LoVo (cell line): ENCODE results near the gene MCMBP.
"Not testable (repeated sequence)": the region's sequence is repeated elsewhere in the genome, so short reads cannot be mapped to it uniquely, and the experiment has no call there.

Source experiments
- DNase-seq: peaks from one replicate; pipeline ENCODE4 v3.0.0-alpha.2; 2016; ENCODE audit warnings: low spot score

Gene MCMBP

DNA sequence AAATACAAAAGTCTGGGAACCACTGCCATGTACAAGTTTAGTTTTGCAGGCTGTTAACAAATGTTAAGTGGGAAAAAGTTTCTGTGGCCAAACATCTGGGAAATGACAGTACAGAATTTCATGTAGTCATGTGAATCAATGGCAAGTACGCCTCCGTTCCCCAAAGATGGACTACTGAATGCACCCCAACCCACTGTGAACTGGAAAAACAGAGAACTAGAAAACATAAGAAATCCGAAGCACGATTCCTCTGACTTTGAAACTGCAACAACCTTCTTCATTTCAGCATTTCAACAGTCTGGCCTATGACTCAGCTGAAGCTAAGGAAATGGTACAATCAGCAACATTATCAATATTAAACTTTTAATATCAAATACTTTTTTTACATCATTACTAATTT, 41.8 kb downstream of the MCMBP start:
- DNase-seq, result no peak

DNA sequence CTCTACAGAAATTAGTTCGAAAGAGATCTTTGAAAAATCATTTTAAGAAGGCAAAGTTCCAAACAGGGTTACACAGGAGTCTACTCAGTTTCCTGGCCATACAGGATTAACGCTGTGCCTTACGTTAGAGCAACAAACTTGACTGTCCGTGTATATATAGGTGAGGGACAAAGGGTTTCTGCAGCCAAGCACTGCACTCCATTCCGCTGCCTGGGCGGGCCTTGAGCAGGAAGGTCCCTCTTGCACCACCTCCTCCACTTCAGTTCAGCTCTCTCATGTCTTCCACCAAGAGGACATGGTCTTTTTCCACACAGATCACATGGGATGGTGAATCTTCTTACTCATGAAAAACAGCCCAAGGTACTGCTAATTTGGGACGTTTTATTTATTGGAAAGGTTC, 43.2 kb downstream of the MCMBP start:
- DNase-seq, result no peak

DNA sequence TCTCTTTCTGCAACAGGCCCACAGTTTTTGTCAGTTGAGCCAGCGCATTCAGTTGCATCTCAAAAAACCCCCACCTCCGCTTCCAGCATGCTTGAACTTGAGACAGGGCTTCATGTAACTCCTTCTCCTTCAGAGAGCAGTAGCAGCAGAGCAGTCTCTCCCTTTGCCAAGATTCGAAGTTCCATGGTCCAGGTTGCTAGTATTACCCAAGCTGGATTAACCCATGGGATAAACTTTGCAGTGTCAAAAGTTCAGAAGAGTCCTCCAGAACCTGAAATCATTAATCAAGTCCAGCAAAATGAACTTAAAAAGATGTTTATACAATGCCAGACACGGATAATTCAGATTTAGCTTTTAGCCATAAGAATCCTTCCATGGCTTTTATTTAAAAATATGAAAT, 45.2 kb downstream of the MCMBP start:
- DNase-seq, result no peak

DNA sequence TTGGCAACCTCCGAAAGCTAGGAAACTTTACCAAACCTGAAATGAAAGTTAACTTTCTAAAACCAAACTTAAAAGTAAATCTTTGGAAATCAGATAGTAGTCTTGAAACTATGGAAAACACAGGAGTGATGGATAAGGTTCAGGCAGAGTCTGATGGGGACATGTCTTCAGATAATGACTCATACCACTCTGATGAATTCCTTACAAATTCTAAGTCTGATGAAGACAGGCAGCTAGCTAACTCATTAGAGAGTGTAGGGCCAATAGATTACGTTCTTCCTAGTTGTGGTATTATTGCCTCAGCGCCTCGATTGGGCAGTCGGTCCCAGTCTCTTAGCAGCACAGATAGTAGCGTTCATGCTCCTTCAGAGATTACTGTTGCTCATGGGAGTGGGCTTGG, 45.9 kb downstream of the MCMBP start:
- DNase-seq, result no peak

DNA sequence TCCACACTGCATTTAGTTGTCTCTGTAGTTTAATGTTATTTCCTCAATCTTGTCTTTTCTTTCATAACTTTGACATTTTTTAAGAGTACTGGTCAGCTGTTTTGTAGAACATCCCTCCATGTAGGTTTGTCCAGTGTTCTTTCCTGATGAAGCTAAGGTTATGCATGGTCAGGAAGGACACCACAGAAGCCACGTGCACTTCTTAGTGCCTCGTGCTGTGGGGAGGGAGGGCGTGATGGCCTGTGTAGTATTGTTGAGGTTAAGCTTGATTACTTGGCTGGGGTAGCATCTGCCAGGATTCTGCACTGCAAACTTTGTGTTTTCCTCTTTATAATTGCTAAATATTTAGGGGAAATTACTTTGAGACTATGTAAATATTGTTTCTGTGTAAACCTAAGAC, 48.3 kb downstream of the MCMBP start:
- DNase-seq, result no peak

DNA sequence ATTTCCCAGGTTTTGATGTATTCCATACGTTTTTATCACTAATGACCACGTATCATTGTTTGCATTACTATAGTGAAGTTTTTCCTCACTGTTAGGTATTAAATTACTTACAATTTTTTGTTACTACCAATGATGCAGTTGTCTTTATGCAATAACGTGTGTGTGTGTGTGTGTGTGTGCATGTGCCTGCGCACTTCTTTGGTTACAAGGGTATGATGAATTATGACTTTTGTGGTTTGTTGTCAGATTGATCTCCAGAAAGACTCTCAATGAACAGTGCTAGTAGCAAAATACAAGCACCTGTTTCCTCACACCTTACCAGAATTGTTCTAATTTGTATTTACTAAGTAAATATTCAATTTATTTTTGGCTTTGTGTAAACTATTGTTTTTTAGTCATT, 51.5 kb downstream of the MCMBP start:
- DNase-seq, result no peak

DNA sequence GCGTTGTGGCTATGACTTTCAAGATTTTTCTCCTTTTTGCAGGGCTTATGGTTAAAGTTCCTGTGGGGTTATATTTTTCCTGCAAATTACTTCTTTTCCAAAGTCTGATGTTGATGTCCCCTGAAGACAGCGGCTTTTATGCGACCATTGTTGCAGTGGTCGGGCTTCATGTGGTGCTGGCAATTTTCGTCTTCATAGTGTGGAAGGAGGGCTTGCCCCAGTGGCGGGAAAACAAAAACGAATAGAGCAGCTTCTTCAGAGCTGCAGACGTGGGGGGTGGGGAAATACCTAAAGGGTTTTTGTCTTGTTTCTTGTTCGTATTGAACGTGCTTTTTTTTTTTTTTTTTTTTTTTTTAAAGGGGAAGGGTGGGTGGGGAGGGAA, 53.8 kb downstream of the MCMBP start:
- DNase-seq, result no peak

DNA sequence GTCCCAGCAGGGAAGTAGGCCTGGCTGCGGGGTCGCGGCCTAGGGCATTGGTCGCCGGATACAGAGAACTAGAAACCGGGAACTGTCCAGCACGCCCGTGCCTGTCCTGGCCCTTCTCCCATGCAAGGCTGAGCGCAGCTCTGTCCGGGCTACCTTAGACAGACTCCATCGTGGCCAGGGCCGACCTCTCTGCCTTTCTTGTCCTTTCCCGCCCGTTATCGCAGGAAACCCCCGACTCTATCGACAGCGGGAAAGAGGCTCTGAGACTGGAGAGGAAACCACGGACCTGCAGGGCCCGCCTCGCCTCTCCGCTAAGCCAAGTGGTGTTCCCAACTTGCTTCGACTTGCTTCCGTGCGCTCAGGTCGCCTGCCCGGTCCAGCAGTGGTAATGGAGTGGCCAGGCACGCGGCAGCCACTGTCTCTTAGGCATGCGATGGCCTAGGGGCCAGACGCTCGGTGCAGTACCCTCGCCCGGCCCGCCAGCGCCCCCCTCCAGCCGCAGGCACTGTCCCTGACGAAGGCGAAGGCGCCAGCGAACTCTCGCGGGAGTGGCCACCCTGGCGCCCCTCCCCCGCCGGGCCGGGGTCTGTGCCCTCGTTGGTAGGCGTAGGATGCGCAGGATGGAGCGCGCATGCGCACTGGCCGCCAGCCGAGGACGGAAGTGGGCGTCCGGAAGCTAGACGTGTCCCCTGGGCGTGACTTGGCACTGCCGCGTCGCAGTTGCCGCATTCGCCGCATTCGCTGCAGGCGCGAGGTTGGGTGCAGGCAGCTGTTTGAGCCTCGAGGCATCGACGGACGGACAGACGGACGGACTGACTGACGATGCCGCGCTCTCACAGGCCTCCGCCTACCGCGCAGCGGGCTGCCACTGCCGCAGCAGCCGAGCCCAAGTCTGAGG, 54.4 kb downstream of the MCMBP start:
- DNase-seq, result no peak

DNA sequence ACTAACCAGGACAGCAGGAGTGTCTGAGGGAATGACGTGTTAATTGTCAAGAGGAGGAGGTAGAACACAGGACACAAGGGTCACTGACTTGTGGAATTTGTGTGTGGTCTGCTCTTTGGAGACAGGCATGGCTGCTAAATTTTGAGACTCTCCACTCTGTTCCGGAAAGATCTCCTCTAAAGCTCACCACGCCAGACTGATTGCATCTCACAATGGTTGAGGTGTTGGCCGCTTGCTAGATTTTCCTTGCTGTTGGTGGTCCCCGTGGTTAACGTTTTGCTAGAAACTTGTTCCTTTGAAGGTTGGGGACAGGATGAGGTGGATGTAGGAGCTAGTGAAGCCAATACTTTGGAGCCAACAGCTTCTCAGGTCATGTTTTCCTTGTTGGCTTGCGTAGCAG, 57.0 kb downstream of the MCMBP start:
- DNase-seq, result no peak

DNA sequence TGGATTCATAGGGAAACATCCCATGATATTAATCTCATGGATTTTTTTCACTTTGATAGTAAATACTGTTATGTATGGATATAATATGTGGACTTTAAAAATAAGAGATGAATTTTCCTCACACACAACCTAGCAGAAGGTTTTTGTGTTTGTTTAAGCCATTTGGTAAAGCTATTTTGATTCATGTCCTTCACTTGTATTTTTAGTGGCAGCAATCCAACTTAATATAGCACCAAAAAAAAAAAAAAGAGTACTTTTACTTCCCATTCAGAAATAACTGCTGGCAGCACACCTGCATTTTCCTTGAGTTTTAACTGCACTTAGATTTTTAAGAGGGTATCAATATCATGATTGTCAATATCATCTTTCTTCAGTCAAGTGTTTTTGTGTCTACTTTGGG, 60.0 kb downstream of the MCMBP start:
- DNase-seq, result no peak

DNA sequence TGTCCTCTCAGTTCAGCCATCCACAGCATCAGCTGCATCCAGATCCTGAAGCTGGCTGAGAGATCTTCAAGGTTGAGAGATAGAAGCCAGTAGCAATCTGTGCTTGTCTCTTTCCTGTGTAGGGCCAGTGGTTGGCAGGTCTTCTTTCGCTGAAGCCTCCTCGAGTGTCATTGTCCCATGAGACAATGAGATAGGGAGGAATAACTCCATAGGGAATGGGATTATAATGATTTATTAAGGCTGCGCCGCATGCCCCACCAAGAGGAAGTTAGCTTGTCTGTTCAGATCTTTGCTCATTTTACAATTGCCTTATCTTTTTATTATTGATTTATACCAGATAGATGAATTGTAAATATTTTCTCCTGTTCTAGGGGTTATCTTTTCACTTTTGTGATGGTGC, 61.5 kb downstream of the MCMBP start:
- DNase-seq, result no peak

DNA sequence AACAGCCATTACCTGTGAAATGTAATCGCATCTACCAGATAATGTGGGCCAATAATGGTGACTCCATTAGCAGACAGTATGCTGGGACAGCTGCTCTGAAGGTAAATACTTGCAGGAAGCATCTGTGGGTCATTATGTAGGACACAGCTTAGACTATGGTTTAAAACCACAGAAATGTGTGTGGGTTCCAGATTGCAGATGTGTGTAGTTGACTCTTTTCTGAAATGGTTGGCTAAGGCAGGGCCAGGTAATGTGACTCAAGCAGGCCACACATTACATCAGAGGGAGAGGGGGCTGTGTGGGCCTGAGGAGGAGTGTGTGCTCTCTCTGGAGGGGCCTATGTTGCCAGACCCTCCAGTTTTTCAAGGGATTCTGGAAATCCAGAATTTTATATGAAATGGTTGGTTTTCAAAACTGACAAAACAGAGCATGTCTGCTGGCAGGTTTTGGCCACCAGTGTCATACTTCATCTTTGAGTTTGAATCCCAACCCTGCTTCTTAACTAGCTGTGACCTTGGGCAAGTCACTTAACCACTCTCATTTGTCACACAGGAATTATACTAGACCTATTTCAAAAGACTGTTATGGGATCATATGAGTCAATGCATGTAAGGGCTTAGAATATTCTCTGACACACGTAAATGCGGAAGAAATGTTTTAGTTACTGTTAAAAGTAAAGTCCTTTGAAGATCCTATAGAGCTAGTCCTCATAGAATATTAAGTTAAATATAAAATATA, 64.5 kb downstream of the MCMBP start:
- no peak for DNase-seq

DNA sequence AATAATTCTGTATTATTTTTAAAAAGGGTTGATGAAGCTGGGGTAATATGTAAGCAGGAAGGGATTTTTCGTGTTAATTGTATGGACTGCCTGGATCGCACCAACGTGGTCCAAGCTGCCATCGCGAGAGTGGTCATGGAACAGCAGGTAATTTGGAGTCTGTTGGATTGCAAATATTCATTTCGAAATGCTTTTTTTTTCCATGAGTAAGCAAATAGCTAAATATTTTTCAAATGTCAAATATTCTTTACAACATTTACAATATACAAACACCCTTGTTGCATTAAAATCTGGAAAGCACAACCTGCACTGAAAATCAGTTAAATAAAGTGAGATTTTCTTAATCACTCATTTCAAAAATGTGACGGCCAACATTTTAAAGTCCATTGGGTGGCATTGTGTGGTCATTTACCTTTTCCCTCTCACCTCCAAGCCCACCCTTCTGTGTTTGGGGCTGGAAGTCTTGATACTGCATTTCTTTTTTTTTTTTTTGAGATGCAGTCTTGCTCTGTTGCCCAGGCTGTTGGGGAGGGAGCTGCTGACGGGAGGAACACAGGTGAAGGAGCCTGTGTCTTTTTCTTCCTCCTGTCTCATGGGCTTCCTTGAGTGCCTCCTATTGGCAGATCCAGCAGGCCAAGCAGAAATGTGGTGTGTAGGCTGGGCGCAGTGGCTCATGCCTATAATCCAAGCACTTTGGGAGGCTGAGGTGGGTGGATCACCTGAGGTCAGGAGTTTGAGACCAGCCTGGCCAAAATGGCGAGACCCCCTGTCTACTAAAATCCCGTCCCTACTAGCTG, 66.1 kb downstream of the MCMBP start:
- DNase-seq, result no peak

DNA sequence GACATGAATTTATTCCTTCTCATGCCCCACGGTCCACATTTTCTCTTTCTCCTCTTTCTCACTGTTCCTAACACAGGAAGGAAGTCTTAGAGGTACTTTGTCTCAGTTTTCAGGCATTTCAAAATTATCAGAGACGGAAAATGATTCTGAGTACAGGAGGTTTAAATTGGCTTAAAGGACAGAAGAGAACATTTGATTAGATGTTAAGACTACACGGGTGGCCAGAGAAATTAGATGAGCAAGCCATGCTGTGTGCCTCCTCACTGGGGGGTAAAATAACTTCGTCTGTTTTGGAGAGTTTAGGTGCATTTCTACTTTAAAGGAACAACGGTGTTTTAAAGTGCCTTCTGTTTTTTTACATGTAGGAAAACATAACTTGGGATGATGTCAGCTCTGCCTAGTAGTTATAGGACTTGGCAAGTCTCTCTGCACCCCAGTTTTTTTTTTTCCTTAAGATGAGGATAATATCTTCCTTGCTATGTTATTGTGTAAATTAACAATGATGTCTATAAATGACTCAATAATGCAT, 66.9 kb downstream of the MCMBP start:
- no peak for DNase-seq

DNA sequence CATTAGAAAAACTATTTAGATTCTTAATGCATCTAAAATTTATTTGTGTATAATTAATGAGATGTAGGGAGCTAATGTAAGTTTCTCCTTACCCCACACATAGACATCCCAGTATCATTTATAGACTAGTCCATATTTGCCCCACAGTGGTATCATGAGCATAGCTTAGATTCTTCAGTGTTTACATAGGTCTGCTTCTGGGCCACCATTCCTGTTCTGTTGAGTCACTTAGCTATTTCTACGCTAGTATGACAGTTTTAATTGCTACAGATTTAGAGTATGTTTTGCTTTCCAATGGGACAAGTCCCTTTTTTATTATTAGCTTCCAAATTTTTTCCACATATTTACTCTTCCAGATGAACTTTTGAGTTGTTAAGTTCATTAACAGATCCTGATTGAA, 69.4 kb downstream of the MCMBP start:
- no peak for DNase-seq

DNA sequence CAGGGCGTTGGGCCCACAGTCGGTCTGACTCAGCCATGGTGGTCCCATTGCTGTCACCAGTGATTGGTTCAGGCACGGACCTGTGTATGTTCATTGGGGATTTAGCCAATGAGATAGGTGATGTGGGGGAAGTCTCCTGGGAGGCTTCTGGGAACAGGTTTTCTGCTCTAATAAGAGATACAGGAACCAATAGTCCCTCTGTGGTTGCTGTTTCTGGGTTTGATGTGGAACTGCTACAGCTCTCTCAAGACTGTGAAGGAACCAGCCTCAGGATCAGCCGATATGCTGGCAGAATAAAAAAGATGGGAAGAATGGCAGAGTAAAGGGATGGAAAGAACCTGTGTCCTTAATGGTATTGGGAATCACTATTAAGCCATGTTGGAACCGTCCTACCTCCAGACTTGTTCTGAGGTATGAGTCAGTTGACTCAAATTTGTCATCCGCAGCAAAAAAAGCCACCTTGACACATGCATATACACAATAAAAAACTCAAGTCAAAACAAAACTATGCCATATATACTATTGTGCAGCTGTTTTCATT, 70.6 kb downstream of the MCMBP start:
- no peak for DNase-seq

DNA sequence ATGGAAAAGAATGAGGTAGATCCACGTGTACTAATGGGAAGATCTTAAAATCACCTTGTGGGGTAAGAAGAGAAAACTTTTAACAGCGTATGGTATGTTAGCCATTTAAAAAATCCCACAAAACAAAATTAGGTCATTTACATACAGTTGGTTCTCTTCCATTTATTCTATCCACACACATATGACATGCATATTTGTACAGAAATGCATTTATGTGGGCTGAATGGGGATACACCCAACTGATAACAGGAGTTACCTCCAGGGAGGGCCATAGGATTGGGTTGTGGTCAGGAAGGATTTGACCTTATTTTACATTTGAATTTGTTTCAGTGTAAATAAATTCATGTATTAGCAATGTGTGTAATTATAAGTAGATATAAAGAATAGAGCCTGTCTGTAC, 71.5 kb downstream of the MCMBP start:
- DNase-seq, result no peak

DNA sequence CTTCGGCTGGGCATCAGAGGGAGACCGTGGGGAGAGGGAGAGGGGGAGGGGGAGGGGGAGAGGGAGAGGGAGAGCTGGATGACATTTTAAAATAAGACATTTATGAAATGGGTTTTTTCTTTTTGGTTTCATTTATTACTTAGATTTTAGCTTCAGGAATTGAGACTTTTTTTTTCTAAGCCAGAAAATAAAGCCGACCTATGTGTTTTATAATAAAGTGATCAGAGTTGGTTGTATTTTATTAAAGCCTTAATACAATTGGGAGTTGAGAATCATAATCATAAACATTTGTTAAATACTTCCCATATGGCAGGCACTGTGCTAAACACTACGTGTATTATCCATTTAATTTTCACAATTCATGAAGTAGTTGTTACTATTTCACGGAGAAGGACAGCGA, 76.6 kb downstream of the MCMBP start:
- DNase-seq, result no peak

DNA sequence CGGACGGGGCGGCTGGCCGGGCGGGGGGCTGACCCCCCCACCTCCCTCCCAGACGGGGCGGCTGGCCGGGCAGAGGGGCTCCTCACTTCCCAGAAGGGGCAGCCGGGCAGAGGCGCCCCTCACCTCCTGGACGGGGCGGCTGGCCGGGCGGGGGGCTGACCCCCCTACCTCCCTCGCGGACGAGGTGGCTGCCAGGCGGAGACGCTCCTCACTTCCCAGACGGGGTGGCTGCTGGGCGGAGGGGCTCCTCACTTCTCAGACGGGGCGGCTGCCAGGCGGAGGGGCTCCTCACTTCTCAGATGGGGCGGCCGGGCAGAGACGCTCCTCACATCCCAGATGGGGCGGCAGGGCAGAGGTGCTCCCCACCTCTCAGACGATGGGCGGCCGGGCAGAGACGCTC, 77.5 kb downstream of the MCMBP start:
- not testable (repeated sequence) for DNase-seq

DNA sequence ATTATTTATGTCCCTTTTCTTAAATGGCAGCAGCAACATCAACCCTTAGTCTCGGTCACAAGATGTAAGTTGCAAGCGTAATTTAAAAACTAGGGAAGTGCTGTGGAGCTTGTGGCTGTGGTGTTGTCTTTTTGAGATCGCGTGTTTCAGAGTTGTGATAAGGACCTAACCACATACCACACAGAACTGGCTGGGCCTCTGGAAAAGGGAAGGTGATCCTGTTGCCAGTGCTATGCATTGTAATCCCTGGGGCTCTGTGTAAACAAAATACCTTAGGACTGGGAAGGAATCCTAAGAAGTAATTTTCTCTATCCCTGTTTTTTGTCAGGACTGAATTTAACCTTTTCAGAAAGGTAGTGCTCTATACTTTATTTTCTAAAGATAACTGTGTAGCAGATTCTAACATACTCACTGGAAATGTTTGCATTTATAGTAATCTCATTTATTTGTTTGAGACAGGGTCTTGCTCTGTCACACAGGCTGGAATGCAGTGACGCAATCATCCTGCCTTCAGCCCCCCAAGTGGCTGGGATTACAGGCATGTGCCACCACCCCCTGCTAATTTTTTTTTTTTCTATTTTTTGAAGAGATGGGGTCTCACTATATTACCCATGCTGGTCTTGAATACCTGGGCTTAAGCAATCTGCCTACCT, 86.4 kb downstream of the MCMBP start:
- DNase-seq, result no peak

DNA sequence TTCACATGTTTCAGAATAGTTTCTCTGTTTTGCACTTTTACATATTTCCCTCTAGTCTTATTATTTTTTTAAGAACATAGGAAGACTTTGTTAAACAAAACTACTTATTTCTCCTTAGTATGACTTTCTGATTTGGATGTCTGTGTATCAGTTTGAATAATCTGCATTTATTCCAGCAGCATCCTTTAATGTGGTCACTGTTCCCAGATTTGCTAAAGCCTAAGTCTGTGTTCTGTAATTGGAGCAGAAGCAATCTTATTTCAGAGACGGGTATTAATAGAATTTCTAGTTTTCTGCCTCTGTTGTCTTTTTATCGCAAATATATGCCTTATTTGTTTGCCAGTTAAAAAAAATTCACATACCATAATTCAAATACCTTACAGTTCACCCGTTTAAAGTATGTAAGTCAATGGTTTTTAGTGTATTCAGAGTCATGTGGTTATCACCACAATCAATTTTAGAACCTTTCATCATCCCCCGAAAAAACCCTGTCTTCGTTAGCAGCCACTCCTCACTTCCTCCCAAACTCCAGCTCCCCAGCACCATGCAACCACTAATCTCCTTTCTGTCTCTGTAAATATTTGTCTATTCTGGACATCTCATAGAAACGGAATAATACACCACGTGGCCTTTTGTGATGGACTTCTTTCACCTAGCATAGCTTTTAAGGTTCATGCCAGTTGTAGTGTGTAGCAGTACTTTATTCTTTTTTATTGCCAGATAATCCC, 88.1 kb downstream of the MCMBP start:
- no peak for DNase-seq
